Measurements from ENCODE around the gene ABLIM3. TPM values are rescaled to one million over a fixed set of nuclear protein-coding genes. Genes with fewer than 3 reads are reported as not detected.

The ABLIM3 gene
- total RNA-seq, 1 experiment from 2014 or later, result 14.3 TPM

- Histone ChIP-seq H2AFZ (ENCODE audit: low read depth, low read length, poor library complexity, severe bottlenecking) (no peak overlapping the region), H3K4me3 (replicated peaks in 1 of 2; ENCODE audit: low read depth in 1 of 2, low read length in 2 of 2) (no peak overlapping the region), H4K20me1 (ENCODE audit: insufficient read depth) (no peaks in the 10 kb centered on the region), H3K79me2 (ENCODE audit: insufficient read depth, low read length) (no peaks in the 10 kb centered on the region), H3K9ac (ENCODE audit: low read length) (no peak overlapping the region), H3K4me1 (ENCODE audit: control insufficient read depth in 1 of 2, insufficient read depth in 2 of 2, low read length in 2 of 2) (peaks cover 2 to 36% of the 10 kb centered on the region in 2 experiments; a peak in 2 of 4 replicates), H3K4me2 (ENCODE audit: low read length) (no peak overlapping the region), H3K27me3 (ENCODE audit: insufficient read depth, low read length) (no peaks in the 10 kb centered on the region), H3K27ac (ENCODE audit: low read depth, low read length) (no peak overlapping the region), H3K36me3 (ENCODE audit: control insufficient read depth in 1 of 2, insufficient read depth in 2 of 2, low read length in 2 of 2) (no peaks in the 10 kb centered on the region), H3K9me3 (ENCODE audit: control insufficient read depth in 1 of 2, insufficient read depth in 1 of 2, low read depth in 1 of 2, low read length in 2 of 2) (no peaks in the 10 kb centered on the region), H3K9me2 (ENCODE audit: insufficient read depth) (no peaks in the 10 kb centered on the region)
- ChIA-PET CTCF (no interaction called here), POLR2A (no interaction called here), RAD21 (ENCODE audit: low non-redundant PET in 1 of 2, low total read pairs in 2 of 2, uncharacterized antibody in 2 of 2, unreplicated experiment in 2 of 2) (no interaction called here)
- BruUV-seq (replicated peaks), result no TSS peak
- TF ChIP-seq MAX (IDR thresholded peaks at IDR 0.05) (no peak), ELF1 (IDR thresholded peaks at IDR 0.05; ENCODE audit: borderline replicate concordance, low read depth) (no peak), CBX3 (IDR thresholded peaks at IDR 0.05; ENCODE audit: low read depth) (no peak), FOSL1 (IDR thresholded peaks at IDR 0.05; ENCODE audit: low read depth) (no peak), EZH2 (IDR thresholded peaks at IDR 0.05) (no peak), SRF (IDR thresholded peaks at IDR 0.05; ENCODE audit: low read depth) (no peak), REST (IDR thresholded peaks at IDR 0.05; ENCODE audit: low read depth) (no peak), JUND (IDR thresholded peaks at IDR 0.05) (no peak), POLR2A (IDR thresholded peaks at IDR 0.05; ENCODE audit: borderline replicate concordance, extremely low read depth, insufficient read depth, insufficient read length) (no peak), CEBPB (IDR thresholded peaks at IDR 0.05; ENCODE audit: low read depth) (no peak), POLR2AphosphoS5 (IDR thresholded peaks at IDR 0.05; ENCODE audit: low read depth, low read length) (no peak), TCF7L2 (IDR thresholded peaks at IDR 0.05; ENCODE audit: borderline replicate concordance, extremely low read depth, insufficient read depth, insufficient read length) (no peak), EGR1 (IDR thresholded peaks at IDR 0.05; ENCODE audit: low read depth) (no peak), ZNF274 (IDR thresholded peaks at IDR 0.05; ENCODE audit: low read depth, low read length) (no peak), RAD21 (IDR thresholded peaks at IDR 0.05; ENCODE audit: low read depth) (no peak), ZFX (IDR thresholded peaks at IDR 0.05) (no peak), EZH2phosphoT487 (IDR thresholded peaks at IDR 0.05; ENCODE audit: borderline replicate concordance) (no peak)
- TF ChIP-seq, protein P1, sequence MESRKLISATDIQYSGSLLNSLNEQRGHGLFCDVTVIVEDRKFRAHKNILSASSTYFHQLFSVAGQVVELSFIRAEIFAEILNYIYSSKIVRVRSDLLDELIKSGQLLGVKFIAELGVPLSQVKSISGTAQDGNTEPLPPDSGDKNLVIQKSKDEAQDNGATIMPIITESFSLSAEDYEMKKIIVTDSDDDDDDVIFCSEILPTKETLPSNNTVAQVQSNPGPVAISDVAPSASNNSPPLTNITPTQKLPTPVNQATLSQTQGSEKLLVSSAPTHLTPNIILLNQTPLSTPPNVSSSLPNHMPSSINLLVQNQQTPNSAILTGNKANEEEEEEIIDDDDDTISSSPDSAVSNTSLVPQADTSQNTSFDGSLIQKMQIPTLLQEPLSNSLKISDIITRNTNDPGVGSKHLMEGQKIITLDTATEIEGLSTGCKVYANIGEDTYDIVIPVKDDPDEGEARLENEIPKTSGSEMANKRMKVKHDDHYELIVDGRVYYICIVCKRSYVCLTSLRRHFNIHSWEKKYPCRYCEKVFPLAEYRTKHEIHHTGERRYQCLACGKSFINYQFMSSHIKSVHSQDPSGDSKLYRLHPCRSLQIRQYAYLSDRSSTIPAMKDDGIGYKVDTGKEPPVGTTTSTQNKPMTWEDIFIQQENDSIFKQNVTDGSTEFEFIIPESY (IDR thresholded peaks at IDR 0.05; ENCODE audit: extremely low read depth, insufficient replicate concordance, low read length), result no peak
- TF ChIP-seq, protein P2, sequence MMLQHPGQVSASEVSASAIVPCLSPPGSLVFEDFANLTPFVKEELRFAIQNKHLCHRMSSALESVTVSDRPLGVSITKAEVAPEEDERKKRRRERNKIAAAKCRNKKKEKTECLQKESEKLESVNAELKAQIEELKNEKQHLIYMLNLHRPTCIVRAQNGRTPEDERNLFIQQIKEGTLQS (IDR thresholded peaks at IDR 0.05), result no peak
- TF ChIP-seq, protein P3, sequence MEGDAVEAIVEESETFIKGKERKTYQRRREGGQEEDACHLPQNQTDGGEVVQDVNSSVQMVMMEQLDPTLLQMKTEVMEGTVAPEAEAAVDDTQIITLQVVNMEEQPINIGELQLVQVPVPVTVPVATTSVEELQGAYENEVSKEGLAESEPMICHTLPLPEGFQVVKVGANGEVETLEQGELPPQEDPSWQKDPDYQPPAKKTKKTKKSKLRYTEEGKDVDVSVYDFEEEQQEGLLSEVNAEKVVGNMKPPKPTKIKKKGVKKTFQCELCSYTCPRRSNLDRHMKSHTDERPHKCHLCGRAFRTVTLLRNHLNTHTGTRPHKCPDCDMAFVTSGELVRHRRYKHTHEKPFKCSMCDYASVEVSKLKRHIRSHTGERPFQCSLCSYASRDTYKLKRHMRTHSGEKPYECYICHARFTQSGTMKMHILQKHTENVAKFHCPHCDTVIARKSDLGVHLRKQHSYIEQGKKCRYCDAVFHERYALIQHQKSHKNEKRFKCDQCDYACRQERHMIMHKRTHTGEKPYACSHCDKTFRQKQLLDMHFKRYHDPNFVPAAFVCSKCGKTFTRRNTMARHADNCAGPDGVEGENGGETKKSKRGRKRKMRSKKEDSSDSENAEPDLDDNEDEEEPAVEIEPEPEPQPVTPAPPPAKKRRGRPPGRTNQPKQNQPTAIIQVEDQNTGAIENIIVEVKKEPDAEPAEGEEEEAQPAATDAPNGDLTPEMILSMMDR (IDR thresholded peaks at IDR 0.05 in 2 of 3, conservative IDR thresholded peaks at IDR 0.05 in 1 of 3; ENCODE audit: borderline replicate concordance in 1 of 3, insufficient read depth in 1 of 3, low read depth in 2 of 3, low read length in 2 of 3), result no peak
- intact Hi-C loops (cut with micrococcal nuclease), result no loop called here
- ATAC-seq (no peak), DNase-seq (ENCODE audit: low read depth, low spot score) (no peak)
Measured at GRCh38 chr5:149156435-149157083, 15.3 kb downstream of the ABLIM3 start.

Measured in HCT116 (cell line).